Measurements from ENCODE around the gene EP400. TPM values are rescaled to one million over a fixed set of nuclear protein-coding genes. Genes with fewer than 3 reads are reported as not detected.
"Not testable (repeated sequence)": the region's sequence is repeated elsewhere in the genome, so short reads cannot be mapped to it uniquely, and the experiment has no call there.

The EP400 gene
- total RNA-seq, 2 experiments from 2014 or later: 36.8 to 40.6 TPM

DNA sequence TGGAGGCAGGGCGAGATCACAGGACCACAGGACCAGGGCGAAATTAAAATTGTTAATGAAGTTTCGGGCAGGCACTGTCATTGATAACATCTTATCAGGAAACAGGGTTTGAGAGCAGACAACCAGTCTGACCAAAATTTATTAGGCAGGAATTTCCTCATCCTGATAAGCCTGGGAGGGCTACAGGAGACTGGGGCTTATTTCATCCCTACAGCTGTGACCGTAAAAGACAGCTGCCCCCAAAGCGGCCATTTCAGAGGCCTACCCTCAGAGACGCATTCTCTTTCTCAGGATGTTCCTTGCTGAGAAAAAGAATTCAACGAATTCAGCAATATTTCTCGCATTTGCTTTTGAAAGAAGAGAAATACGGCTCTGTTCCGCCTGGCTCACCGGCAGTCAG is 97.9 kb downstream of the EP400 start:
- DNase-seq; H3K27ac Mint-ChIP-seq; H3K27me3 Mint-ChIP-seq (ENCODE audit: low read depth); H3K9me3 Mint-ChIP-seq; CTCF ChIA-PET; H3K4me3 Mint-ChIP-seq; H3K4me1 Mint-ChIP-seq (ENCODE audit: low read depth); intact Hi-C loops (cut with micrococcal nuclease): not testable (repeated sequence)
- H3K36me3 Mint-ChIP-seq (ENCODE audit: low read depth): peaks cover 39% of the 10 kb centered on the region

DNA sequence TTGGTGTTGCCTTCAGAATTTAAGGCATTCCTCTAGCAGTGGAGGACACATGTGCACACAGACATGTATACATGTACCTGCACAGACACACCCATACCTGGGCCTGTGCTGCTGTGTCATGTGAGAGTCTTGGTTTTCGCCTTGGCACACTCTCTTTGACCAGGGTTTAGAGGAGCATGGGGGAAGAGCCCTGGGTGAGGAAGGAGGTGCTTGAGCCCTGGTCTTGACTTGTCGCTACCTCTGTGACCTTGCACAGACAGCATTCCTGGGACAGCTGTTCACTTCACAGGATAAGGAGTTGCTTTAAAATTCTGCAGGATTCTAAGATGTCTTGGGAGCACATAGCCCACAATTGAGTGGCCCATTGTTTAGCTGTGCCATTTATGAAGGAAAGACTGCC is 99.7 kb downstream of the EP400 start:
- no peak overlapping the region for H3K4me3 Mint-ChIP-seq
- no peaks in the 10 kb centered on the region for H3K27me3 Mint-ChIP-seq (ENCODE audit: low read depth)
- intact Hi-C loops (cut with micrococcal nuclease): no loop called here
- no peak overlapping the region for H3K27ac Mint-ChIP-seq
- CTCF ChIA-PET: no interaction called here
- no peak for DNase-seq
- peaks cover 38% of the 10 kb centered on the region for H3K36me3 Mint-ChIP-seq (ENCODE audit: low read depth)
- no peaks in the 10 kb centered on the region for H3K4me1 Mint-ChIP-seq (ENCODE audit: low read depth)
- H3K9me3 Mint-ChIP-seq: no peaks in the 10 kb centered on the region

DNA sequence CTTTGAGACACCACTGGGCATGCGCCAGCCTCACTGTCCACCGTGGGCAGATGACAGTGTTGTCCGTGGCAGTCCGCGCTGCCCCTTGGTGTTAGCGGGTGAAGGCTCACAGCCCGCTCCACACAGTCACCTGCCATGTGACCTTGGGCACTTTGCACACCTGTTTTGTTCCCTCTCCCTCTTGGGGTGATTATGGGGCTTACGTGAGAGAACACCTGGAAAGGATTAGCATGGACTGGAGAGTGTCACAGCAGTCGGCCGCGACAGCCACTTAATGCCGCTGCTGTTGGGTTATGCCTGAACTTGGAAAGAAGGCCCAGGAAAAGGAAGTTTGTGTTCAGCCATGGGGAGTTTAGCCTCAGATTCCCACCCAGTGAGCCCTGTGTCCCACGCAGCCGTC is 100.1 kb downstream of the EP400 start:
- no peak for DNase-seq
- intact Hi-C loops (cut with micrococcal nuclease): no loop called here
- no peaks in the 10 kb centered on the region for H3K9me3 Mint-ChIP-seq
- CTCF ChIA-PET: no interaction called here
- no peaks in the 10 kb centered on the region for H3K27me3 Mint-ChIP-seq (ENCODE audit: low read depth)
- H3K36me3 Mint-ChIP-seq (ENCODE audit: low read depth): peaks cover 38% of the 10 kb centered on the region
- H3K4me3 Mint-ChIP-seq: no peak overlapping the region
- no peak overlapping the region for H3K27ac Mint-ChIP-seq
- H3K4me1 Mint-ChIP-seq (ENCODE audit: low read depth): no peaks in the 10 kb centered on the region

DNA sequence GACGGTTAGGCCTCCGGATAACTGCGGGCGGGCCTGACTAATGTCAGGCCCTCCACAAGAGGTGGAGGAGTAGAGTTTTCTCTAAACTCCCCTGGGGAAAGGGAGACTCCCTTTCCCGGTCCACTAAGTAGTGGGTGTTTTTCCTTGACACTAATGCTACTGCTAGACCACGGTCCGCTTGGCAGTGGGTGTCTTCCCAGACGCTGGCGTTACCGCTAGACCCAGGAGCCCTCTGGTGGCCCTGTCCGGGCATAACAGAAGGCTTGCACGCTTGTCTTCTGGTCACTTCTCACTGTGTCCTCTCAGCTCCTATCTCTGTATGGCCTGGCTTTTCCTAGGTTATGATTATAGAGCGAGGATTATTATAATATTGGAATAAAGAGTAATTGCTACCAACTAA is 102.0 kb downstream of the EP400 start:
- DNase-seq; H3K4me1 Mint-ChIP-seq (ENCODE audit: low read depth); CTCF ChIA-PET; H3K27me3 Mint-ChIP-seq (ENCODE audit: low read depth); H3K4me3 Mint-ChIP-seq; H3K9me3 Mint-ChIP-seq; H3K27ac Mint-ChIP-seq; intact Hi-C loops (cut with micrococcal nuclease): not testable (repeated sequence)
- H3K36me3 Mint-ChIP-seq (ENCODE audit: low read depth): peaks cover 32% of the 10 kb centered on the region

DNA sequence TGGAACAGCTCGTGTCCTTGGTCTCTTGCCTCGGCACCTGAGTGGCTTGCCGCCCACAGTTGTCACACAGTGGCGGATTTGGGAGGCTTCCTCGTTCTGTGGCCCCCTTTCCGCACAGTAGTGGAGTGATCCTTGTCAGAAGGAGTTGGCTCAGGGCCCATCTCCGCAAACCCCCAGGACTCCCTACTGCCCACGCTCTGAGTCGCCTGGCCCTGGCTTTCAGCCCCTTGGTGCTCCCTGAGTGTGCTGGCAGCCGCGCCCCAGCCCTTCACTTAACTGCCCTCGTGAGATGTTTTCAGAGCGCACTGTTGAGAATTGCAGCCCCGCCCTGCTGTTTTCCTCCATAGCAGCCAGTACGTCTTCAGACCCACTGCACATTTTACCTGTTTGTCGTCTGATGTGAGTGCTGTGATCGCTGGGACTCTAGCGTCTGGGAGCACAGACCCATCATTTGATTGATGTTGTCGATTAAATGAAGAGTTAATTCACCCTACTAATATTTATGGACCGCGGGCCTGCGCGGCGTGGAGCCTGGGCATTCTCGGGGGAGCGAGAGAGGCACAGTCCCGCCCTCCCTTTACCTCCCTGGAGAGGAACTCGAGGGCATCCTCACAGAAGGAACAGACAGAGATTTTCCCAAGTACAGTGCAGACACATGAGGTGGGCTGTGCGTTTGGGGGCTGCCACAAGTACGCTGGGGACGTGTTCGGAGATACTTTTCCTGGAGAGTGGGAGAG is 102.6 kb downstream of the EP400 start:
- no peak overlapping the region for H3K27ac Mint-ChIP-seq
- CTCF ChIA-PET: no interaction called here
- intact Hi-C loops (cut with micrococcal nuclease): no loop called here
- H3K4me3 Mint-ChIP-seq: no peak overlapping the region
- H3K4me1 Mint-ChIP-seq (ENCODE audit: low read depth): no peaks in the 10 kb centered on the region
- H3K27me3 Mint-ChIP-seq (ENCODE audit: low read depth): no peaks in the 10 kb centered on the region
- peaks cover 28% of the 10 kb centered on the region for H3K36me3 Mint-ChIP-seq (ENCODE audit: low read depth)
- DNase-seq: no peak
- no peaks in the 10 kb centered on the region for H3K9me3 Mint-ChIP-seq

DNA sequence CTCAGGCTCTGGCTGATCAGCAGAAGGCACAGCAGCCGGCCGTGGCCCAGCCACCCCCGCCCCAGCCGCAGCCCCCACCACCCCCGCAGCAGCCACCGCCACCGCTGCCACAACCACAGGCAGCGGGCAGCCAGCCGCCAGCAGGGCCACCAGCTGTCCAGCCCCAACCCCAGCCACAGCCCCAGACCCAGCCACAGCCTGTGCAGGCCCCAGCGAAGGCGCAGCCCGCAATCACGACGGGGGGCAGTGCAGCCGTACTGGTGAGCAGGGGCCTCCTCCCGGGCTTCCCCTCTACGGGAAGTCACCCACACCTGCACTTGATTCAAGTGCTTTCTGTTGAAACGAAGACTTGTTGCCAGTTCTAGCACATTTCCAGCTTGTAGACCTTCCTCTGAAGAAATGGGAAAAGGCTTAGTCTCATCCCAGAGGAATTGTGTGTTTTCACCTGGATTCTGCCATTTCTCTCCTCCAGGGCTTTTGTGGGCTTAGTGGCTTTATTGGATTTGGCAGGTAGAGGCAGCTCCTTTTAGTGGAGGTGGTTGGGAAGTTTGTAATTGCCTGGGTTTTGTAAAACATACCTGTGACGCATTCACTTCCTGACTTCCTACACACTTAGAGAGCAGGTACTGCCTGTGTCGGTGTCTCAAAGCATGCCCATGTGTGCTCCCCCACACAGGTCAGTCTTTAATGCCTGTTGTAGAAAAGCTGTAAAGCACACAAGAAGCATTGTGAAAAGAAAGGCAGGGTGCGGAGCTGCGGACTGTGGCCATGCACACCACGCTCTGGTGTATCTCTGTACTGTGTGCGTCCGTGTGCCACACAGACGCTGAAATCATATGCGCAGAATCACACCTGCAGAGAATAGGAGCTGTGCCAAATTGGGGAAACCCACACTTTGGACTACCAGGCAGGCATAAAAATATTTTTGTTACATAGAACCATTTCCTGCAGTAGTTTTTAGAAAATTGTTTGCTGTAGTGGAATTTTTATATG is 103.9 kb downstream of the EP400 start:
- CTCF ChIA-PET: interaction anchor here (1.0 kb wide), 1 partner anchor 360 kb away, joined by 3 read pairs; no protein-coding TSS in a partner anchor
- H3K36me3 Mint-ChIP-seq (ENCODE audit: low read depth): peaks cover 28% of the 10 kb centered on the region
- no peaks in the 10 kb centered on the region for H3K27me3 Mint-ChIP-seq (ENCODE audit: low read depth)
- intact Hi-C loops (cut with micrococcal nuclease): no loop called here
- no peaks in the 10 kb centered on the region for H3K9me3 Mint-ChIP-seq
- H3K4me1 Mint-ChIP-seq (ENCODE audit: low read depth): no peaks in the 10 kb centered on the region
- H3K27ac Mint-ChIP-seq: peak overlapping the region; percentile 44
- no peak for DNase-seq
- no peak overlapping the region for H3K4me3 Mint-ChIP-seq

DNA sequence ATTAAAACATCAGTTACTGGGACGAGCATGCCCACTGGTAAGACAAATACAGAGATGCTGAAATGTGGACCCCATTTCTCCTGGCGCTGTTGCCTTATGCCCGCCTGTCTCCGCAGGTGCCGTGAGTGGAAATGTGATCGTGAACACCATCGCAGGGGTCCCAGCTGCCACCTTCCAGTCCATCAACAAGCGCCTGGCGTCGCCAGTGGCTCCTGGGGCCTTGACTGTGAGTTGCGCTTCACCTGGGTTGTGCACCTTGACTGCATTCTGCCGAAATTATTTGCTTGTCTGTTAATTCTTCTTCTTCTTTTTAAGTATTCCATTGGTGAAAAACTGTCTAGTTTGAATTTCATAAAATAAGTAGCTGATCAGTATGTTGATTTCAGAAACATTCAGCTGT is 105.2 kb downstream of the EP400 start:
- CTCF ChIA-PET: interaction anchor here (1.0 kb wide), 1 partner anchor 359 kb away, joined by 3 read pairs; no protein-coding TSS in a partner anchor
- intact Hi-C loops (cut with micrococcal nuclease): no loop called here
- DNase-seq: no peak
- Mint-ChIP-seq H3K36me3 (ENCODE audit: low read depth) (peaks cover 25% of the 10 kb centered on the region), H3K4me1 (ENCODE audit: low read depth) (no peaks in the 10 kb centered on the region), H3K4me3 (no peak overlapping the region), H3K27ac (no peak overlapping the region), H3K27me3 (ENCODE audit: low read depth) (no peaks in the 10 kb centered on the region), H3K9me3 (no peaks in the 10 kb centered on the region)

DNA sequence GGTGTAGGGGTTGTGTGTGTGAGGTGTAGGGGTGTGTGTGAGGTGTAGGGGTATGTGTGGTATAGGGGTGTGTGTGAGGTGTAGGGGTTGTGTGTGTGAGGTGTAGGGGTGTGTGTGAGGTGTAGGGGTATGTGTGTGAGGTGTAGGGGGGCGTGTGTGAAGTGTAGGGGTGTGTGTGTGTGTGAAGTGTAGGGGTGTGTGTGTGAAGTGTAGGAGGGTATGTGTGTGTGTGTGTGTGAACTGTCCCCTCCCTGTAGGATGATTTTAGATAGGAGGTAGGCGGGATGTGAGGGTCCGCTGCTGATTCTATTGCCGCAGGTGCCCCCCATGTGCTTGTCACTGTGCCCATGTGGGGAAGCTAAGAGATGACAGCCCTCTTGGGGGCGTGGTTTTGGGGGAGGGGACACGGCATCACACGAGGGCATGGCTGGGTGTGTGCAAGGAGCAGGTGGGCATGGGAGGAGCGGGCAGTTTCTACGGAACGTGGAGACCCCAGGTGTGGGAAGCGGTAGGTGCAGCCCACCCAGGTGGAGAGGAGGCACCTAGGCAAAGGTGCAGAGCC is 105.9 kb downstream of the EP400 start:
- Mint-ChIP-seq H3K36me3 (ENCODE audit: low read depth) (peaks cover 22% of the 10 kb centered on the region), H3K4me3 (no peak overlapping the region), H3K4me1 (ENCODE audit: low read depth) (no peaks in the 10 kb centered on the region), H3K9me3 (no peaks in the 10 kb centered on the region), H3K27ac (no peak overlapping the region), H3K27me3 (ENCODE audit: low read depth) (no peaks in the 10 kb centered on the region)
- no peak for DNase-seq
- CTCF ChIA-PET: no interaction called here
- intact Hi-C loops (cut with micrococcal nuclease): no loop called here

DNA sequence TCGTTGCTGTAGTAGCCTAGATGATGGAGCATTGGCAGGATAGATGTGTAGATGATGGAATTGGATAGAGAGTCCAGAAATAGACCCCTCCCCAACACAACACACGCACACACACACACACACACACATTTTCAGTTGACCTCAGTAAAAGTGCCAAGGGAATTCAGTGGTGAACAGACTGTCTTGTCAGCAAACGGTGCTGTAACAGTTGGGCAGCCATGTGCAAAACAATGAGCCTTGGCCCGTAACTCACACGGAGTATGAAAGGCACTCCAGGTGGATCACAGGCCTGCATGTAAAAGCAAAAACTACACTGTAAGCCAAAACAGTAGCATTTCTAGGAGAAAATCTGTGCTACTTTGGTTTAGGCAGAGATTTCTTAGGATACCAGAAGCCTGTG is 106.6 kb downstream of the EP400 start:
- no peak for DNase-seq
- intact Hi-C loops (cut with micrococcal nuclease): no loop called here
- H3K36me3 Mint-ChIP-seq (ENCODE audit: low read depth): peaks cover 22% of the 10 kb centered on the region
- no peaks in the 10 kb centered on the region for H3K4me1 Mint-ChIP-seq (ENCODE audit: low read depth)
- no peak overlapping the region for H3K4me3 Mint-ChIP-seq
- no peaks in the 10 kb centered on the region for H3K9me3 Mint-ChIP-seq
- H3K27me3 Mint-ChIP-seq (ENCODE audit: low read depth): no peaks in the 10 kb centered on the region
- H3K27ac Mint-ChIP-seq: no peak overlapping the region
- CTCF ChIA-PET: no interaction called here

DNA sequence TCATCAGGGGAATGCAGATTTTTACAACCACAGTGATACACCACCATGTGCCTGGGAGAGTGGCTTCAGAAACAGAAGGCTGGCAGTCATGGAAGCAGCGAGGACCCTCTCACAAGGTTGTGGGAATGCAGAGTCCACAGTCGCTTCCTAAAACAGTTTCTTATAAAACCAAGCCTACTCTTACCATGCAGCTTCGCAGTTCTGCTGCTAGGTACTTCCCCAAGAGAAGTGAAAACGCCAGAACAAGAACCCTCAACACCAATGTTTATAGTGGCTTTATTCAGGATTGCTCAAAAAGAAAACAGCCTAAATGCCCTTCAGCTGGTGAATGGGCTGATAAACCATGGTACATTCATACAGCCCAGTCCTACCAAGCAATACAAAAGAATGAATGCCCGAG is 107.2 kb downstream of the EP400 start:
- DNase-seq: no peak
- CTCF ChIA-PET: no interaction called here
- Mint-ChIP-seq H3K27ac (no peak overlapping the region), H3K4me1 (ENCODE audit: low read depth) (no peaks in the 10 kb centered on the region), H3K36me3 (ENCODE audit: low read depth) (peaks cover 20% of the 10 kb centered on the region), H3K27me3 (ENCODE audit: low read depth) (no peaks in the 10 kb centered on the region), H3K4me3 (no peak overlapping the region), H3K9me3 (no peaks in the 10 kb centered on the region)
- intact Hi-C loops (cut with micrococcal nuclease): no loop called here

DNA sequence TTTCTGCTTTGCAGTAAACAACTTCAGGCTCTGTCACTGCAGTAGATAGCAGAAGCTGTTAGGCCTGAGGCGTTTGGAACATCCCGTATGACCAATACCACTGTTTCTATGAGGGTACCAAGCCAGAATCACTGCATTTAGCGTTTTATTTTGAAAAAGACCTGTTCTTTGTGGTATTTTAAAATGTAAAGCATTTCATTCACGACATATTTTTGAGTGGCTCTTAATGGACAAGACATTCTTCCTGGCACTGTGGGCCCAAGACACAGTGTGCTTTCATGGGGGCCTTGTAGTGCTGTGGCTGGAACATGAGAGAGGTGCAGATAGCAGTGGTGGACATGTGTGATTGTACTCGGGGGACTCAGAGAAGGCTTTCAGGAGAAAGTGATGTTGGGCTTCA is 107.9 kb downstream of the EP400 start:
- Mint-ChIP-seq H3K27ac (no peak overlapping the region), H3K4me3 (no peak overlapping the region), H3K4me1 (ENCODE audit: low read depth) (no peaks in the 10 kb centered on the region), H3K9me3 (no peaks in the 10 kb centered on the region), H3K36me3 (ENCODE audit: low read depth) (peaks cover 16% of the 10 kb centered on the region), H3K27me3 (ENCODE audit: low read depth) (no peaks in the 10 kb centered on the region)
- no peak for DNase-seq
- CTCF ChIA-PET: no interaction called here
- intact Hi-C loops (cut with micrococcal nuclease): no loop called here

DNA sequence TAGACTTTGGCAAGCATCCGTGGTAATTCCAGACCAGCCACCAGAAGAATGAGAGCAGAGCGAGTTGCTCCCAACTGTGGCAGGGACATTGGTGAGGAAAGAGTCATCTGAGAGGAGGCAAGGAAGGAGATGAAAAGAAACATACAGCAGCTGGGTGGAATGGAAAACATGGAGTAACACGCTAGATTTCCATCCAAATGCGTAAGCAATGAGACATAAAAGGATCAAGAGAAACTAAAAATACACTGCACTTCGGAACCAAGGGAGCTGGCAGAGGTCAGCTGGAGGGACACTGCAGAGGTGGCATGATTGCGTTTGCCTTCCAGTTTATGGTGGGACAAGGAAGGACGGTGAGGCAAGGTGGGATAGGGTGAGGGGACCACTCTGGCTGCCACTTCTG is 111.5 kb downstream of the EP400 start:
- H3K27ac Mint-ChIP-seq: no peak overlapping the region
- peaks cover 18% of the 10 kb centered on the region for H3K36me3 Mint-ChIP-seq (ENCODE audit: low read depth)
- no peak overlapping the region for H3K4me3 Mint-ChIP-seq
- intact Hi-C loops (cut with micrococcal nuclease): no loop called here
- DNase-seq: no peak
- H3K4me1 Mint-ChIP-seq (ENCODE audit: low read depth): peaks cover 8% of the 10 kb centered on the region
- H3K27me3 Mint-ChIP-seq (ENCODE audit: low read depth): no peaks in the 10 kb centered on the region
- CTCF ChIA-PET: interaction anchor here (0.6 kb wide), 1 partner anchor 71 kb away, joined by 4 read pairs; no protein-coding TSS in a partner anchor
- H3K9me3 Mint-ChIP-seq: no peaks in the 10 kb centered on the region

Measured in activated naive CD4-positive, alpha-beta T cell treated with anti-CD3 and anti-CD28 coated beads for 36 hours (primary cell).